ENCODE results near the gene ARFGEF3. TPM values are rescaled to one million over a fixed set of nuclear protein-coding genes. Genes with fewer than 3 reads are reported as not detected.
A peak's percentile ranks its signal among the peaks of the same experiment; 100 is the strongest.
"Not testable (repeated sequence)": the region's sequence is repeated elsewhere in the genome, so short reads cannot be mapped to it uniquely, and the experiment has no call there.

Gene ARFGEF3
- polyA plus RNA-seq, 10 donors, result 0.76 to 2.6 (median 1.6) TPM

DNA sequence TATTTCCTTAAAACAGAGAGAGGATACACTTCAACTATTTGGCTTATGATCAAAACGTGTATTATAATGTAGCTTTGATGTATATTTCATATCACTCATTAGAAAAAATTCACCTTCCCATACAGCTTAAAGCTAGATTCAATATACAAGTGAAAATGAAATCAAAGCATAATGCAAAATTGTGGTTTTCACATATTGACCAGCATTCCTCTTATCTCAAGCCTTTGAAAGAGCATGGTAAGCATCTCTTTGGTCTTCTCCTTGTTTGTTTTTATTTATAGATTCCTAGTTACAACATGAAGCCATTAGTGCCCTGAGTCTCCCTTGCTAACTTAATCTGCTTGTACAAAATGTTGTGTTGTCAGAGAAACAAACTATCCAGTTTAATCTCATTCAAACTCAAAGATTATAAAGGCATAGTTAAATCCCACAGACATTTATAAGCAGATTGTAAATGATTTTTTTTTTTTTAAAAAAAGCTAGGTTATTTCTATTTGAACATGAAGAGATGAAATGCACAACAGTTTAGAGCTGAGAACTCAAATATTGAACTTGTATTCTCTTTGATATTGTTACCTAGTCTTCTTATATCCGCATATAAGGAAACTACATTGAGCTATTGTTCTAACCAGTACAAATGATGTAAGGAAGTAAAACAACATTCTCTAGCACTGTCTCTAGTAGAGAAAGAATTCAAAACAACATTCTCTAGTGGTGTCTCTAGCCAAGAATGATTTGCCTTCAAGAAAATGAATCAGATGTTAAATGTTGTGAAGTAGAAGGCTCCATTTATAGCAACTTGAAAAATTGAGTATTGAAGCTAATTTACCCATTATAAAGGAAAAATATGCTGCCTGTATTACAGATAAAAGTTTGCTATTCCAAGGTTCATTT, 184.8 kb downstream of the ARFGEF3 start:
- DNase-seq, result peak in 1 of 3 donors; percentile 2

DNA sequence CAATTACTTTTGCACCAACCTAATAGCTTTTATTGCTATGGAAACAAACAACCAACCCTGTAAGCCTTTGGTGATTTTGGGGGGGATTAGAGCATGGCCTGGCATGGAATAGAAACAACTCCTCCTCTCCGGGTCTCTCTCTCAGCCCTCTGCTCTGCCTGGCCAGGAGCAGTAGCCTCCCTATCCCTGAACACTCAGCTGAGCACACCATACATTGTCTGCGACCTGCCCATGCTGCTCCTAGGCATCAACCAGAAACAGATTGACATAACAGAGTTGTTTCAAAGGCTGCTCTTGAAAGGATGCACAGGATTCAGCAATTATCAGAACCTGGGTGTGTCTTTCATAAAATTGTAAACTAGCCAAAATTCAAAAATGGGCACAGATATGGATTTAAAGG, 186.1 kb downstream of the ARFGEF3 start:
- DNase-seq, result no peak

DNA sequence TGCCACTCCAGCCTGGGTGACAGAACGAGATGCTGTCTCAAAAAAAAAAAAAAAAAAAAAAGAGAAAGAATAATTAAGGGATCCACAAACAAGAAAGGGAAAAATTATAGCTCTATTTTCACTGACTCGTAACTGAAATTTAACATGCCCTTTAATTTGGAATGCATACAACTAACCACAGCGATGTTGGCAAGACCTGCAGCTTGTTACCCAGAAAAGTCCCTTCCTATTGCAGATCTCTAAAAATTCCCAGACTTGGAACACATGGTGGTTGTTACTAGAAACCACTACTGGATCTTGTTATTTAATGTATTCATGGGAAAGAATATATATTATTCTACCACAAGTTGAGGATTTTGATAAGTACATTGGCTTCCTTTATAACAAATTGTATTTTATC, 188.2 kb downstream of the ARFGEF3 start:
- no peak for DNase-seq

DNA sequence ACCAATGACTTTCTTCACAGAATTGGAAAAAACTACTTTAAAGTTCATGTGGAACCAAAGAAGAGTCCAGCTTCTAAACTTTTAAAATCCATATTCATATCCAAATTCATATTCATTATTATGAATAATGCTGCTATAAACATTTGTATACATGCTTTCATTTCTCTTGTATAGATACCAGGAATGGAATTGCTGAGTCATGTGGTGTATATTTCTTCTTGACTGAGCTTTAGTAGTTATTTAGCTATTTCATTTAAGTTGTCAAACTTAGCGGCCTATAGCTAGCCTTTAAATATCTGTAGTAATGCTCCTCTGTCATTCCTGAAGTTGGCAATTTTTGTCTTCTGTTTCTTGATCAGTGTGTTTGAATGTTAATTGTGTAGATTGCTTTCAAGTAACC, 196.2 kb downstream of the ARFGEF3 start:
- DNase-seq, result no peak

DNA sequence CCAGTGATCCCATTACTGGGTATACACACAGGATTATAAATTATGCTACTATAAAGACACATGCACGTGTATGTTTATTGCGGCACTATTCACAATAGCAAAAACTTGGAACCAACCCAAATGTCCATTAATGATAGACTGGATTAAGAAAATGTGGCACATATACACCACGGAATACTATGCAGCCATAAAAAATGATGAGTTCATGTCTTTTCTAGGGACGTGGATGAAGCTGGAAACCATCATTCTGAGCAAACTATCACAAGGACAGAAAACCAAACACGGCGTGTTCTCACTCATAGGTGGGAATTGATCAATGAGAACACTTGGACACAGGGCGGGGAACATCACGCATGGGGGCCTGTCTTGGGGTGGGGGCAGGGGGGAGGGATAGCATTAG, 206.9 kb downstream of the ARFGEF3 start:
- not testable (repeated sequence) for DNase-seq

DNA sequence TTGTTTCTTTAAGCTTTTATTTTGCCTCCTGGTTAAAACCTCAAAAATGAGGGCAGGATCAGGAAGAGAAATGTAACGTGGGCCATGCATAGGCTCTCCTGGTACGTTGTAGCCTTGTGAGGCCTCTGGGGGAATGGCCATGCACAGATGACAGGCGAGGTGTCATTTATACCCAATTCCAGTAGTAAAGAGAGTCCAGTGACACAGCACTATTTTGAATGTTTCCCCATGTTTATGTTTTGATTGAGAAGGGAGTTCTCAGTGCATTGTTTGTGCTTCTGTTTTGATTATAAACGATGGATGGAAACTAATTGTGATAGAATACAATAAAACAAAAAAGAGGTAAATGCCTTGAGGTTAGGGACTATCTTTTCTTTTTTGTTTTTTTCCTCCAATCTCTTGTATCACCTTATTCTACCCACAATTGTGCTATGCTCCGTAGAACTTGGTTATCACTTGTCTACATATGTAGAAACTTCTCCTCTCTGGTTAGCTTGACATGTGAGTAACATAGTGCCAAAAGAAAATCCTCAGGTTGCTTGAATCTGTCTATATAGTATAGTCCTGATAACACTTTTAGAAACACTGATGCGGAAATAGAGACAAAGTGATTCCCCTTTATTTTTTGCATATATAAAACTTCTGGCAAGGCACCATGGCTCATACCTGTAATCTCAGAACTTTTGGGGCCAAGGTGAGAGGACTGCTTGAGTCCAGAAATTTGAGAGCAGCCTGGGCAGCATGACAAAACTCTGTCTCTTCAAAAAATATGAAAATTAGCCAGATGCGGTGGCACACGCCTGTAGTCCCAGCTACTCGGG, 209.1 kb downstream of the ARFGEF3 start:
- no peak for DNase-seq

DNA sequence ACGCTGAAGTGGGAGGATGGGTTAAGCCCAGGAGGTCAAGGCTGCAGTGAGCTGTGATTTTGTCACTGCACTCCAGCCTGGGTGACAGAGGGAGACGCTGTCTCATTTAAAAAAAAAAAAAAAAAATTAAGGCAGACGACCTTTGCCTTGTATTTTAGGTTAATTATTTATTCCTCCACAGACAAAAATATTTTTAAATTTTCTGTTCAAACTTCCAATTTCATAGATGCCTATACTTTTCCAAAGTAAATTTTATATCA, 209.6 kb downstream of the ARFGEF3 start:
- DNase-seq, result no peak

DNA sequence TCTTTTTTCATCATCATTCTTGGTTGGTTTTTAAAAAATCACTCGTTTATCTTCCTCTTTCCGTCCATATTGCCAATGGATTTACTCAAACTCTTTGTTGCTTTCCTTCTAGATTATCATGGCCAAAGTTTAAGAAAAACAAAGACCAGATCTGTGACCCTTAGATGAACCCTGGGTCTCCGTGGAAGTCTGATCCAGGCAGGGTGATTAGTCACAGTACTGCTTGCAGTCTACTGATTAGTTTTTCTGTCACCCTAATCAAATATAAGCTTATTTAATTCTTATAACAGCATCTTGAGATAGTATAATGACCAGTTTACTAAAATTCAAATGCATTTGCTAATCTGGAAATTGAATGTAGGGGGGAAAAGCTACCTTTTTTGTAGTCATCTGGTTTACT, 210.0 kb downstream of the ARFGEF3 start:
- DNase-seq, result no peak

DNA sequence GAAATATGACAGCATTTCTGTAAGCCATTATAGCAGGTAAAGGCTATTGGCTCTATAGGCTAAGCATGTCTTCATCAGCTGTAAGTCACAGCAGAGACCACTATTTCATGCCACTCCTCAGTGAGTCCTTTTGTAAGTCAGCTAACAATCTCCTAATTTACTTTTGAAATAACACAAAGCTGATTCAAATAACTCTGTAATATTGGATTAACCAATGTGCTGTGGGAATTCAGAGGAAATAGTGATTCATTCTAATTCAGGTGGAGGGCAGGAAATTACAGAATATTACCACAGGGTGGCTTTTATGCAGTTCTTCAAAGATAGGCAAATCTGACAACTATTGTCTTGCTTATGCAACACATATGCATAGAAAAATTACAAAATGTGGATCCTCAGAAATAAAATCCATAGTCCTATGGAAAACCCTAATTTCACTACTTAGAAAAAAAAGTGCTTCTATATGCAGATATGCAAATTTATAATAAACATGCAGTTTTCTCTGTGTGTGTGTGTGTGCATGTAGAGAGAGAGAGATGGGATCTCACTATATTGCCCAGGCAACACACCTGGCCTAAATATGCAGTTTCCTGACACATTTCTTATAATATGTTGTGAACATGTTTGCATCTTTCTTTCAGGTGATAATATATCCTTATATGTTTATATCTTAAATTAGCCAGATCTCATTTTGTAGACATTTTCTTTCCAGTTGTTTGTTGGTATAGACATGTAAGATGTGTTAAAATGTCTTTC, 211.1 kb downstream of the ARFGEF3 start:
- no peak for DNase-seq

DNA sequence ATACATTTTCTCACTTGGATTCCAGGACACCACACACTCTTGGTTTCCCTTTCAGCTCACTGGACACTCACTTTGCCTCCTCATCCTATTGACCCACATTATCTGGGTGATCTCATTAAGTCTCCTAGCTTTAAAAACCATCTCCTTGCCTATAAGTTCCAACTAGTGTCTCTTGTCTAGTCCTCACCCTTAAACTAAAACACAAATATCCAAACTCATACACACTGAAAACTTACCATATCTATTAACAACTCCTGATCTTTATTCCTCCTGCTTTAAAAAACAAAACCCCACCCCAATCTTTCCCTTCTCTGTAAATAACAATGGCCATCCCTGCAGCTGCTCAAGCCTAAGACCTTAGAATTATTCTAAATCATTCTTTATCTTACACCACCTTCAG, 212.5 kb downstream of the ARFGEF3 start:
- no peak for DNase-seq

DNA sequence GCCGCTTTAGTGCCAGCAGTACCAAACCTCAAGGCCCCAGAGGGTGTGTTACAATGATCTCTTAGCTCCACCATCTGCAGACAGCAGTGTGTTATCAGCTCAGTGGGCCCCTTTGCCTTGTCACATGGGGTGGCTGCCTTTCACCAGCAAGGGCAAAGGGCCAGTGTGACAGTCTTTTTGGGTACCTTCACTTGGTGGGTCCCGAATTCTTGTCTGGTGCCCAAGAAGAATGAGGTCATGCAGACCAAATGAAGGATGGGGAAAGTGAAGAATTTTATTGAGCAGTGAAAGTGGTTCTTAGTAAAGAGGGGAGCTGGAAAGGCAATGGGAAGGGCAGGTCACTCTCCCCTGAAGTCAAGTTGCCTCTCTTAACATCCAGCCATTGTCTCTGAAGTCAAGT, 213.1 kb downstream of the ARFGEF3 start:
- no peak for DNase-seq

DNA sequence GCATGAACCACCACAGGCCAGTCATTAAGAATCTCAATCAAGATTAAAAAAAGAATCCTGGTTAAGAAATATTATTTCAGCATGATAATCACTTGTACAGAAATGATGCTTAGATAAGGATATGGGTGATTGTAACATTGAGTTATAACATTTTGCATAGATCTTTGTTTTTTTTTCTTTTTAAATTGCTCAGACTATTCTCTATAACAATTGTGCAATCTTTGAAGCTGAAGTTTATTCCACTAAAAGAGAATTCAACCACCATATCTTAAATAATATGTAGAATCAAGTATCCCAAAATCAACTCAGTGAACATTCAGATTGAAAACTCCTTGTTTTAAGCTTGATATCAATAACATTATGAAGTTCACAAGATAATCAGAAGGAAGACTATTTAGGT, 215.3 kb downstream of the ARFGEF3 start:
- no peak for DNase-seq

DNA sequence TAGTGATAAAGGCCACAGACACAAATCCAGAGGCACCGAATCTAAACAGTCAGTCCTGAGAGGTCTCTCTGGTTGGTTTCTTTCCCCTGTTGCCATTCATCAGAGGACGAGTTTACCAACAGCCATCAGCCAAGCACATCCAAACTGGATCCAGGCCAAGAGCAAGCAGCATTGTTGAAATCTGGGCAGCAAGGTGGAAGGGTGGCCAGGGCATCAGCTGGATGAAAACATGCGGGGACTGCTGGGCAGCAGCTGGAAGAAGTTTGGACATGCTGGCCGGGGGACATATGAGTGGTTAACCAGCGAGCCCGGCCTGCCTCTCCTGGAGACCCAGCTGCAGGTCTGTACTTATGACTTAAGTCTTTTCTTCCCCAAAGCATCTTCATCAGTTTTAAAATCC, 216.1 kb downstream of the ARFGEF3 start, which contains the start of gene SMIM28:
Gene SMIM28, plus strand, starts transcription at position 62 of the 400 bp plus-strand sequence. Its CDS starts 168 bp downstream, at position 230.
- no peak for DNase-seq

DNA sequence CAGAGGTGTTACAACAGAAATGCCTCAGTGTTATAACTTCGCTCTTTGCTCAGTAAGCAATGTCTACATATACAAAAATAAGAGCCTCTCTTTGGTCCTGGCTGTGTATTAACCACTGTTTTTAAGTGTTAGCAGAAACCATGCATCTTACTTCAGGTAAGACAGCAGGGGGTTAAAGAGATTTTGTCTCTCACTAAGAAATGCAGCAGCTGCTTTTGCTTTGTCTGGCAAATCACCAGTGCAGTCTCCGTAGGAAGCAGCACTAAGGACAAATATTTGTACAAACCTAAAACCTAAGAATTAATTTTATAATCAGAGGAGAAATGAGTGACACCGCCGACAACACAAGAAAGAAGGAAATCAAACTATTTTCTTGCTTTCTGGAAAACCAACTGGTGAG, 216.7 kb downstream of the ARFGEF3 start:
- no peak for DNase-seq

DNA sequence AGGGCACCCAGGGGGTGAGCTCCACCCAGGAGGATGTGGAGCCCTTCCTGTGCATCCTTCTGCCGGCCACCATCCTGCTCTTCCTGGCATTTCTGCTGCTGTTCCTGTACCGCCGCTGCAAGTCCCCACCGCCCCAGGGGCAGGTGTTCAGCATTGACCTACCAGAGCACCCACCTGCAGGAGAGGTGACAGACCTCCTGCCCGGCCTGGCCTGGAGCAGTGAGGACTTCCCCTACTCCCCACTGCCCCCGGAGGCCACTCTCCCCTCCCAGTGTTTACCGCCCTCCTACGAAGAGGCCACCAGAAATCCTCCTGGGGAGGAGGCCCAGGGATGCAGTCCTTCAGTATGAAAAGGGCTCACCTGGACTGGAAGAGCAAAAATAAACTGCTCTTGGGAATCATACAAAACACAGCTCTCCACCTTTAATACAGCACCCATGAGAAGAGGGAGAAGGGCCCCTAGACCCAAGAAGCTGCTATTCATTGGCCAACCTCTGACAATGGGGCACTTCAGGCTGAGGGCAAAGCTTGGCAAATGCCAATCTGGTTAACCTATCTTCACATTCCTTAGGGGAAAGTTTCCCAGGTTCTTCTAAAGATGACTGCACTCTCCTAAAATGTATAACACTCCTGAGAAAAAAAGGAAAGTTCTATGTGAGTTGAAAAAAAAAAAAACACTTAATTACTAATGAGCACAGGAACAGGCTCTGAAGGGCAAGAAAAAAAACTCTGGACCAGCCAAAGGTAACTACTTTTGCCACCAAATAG, 220.9 kb downstream of the ARFGEF3 start:
- DNase-seq, result no peak

DNA sequence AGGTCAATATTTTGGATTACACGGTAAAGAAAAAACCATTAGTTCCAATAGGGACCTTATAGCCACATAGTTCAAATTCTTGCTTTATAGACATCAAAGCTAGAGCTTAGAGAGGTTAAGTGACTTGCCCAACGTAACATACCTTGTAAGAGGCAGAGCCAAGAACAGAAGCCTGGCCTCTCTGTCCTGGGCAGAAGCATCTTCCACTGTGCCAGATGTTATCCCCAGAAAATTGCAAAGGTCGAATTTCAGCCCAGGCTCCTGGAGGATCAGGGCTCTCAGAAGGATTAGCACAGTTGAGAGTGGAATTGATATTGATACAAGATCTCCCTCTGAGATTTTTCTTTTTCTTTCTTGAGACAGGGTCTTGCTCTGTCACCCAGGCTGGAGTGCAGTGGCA, 222.0 kb downstream of the ARFGEF3 start:
- DNase-seq, result no peak

DNA sequence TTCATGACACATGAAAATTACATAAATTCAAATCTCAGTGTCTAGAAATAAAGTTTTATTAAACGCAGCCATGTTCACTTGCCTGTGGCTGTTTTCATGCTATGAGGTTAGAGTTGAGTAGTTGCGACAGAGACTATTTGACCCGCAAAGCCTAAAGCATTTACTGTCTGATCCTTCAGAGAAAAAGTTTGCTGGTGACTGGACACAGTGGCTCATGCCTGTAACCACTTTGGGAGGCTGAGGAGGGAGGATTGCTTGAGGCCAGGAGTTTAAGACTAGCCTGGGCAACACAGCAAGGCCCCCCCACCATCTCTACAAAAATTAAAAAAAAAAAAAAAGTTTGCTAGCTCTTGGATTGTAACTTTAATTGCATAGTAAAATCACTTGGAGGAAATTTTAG, 225.2 kb downstream of the ARFGEF3 start:
- DNase-seq, result no peak

DNA sequence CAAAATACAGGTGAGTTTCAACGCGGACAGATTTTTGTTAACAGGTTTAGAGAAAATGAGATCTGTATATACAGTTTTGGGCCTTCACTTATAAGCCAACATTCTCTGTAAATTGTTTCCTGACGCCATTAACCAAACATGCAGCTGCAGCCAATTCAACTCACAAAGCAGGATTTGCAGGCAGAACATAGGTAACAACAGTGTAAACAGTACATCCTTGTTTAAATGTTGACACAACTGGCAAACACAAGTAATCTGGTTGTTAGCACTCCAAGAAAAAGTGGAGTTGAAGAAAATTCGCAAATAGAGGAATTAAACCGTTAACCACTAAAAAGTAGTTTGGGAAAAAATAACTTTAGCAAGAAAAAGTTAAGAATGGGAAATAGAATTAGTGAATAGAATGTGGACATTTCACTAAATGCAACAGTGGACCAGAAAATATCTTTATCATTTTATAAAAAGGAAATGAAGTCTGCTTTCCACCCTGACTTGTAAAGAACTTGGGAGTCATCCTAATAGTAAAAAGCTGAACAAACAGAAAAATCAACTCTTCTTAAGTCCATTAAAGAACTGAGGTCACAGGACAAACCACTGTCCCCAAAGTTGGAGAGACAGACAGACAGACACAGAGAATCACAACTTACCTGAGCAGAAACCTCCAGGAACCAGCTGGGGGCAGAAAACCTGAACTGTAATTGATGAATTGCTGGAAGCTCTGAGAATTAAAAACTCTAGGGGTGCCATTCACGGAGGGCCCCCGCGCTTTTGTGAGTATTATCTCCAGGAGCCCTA, 226.0 kb downstream of the ARFGEF3 start:
- DNase-seq, result no peak

DNA sequence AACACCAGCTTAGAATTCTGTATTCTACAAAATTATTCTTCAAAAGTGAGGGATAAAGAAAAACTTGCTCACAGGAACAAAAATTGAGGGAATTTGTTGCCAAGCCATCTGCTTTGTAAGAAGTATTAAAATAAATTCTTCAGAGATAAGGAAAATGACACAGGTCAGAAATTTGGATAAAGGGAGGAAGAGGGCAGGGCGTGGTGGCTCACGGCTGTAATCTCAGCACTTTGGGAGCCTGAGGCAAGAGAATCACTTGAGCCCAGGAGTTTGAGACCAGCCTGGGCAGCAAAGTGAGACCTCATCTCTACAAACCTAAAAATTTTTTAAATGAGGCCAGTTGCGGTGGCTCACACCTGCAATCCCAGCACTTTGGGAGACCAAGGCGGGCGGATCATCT, 227.8 kb downstream of the ARFGEF3 start:
- DNase-seq, result no peak

All from muscle of back (tissue), 11 donors.